ENCODE data around the gene MGME1. TPM values are rescaled to one million over a fixed set of nuclear protein-coding genes. Genes with fewer than 3 reads are reported as not detected.

Gene MGME1
- total RNA-seq, 1 experiment from 2014 or later = 20.6 TPM

DNA sequence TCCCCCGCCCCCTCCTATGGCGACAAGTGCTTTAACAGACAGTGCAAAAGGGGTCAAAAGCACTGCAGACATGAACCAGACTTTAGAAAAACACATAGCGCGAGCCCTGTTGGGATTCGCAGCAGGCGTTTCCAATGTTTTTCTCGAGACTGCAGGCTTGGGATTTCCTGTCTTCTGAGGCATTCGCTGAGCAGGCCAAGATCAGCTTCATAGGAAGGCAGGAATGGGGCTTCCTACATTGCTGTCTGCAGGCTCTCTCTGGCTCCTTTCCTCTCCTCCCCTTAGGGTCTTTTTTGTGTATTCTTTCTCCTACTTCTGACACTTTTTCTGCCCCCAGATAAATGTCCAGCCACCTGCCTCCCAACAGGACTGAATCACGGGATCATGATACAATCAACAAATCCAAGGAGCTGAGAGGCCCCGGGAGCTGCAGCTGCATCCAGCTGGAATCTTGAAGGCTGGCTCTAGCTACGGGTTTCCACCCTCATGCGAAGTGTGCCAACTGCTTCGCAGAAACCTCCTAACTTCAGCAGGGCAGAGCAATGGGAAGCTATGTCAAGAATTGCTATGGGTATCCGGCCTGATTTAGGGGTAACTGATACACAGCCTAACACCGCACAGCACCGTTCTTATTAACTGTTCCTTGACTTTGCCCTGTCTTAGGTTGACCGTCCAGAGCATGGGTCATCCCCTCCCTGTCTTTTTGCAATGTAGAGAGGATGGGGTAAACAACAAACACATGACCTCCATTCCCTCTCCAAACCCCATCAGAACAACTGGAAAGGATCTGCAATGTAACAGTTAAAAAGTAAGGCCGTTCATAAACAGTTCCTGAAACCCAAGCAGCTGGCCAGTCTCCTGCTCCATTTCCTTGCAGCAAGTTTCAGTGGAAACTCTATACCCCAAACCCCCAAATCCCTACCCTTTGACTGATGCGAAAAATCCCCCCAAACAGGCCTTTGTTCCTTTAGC lies 31.8 kb upstream of the MGME1 start:
- H3K36me3 ChIP-seq = peaks cover 23% of the 10 kb centered on the region
- H3K4me3 ChIP-seq = no peak overlapping the region
- DNase-seq = peak; percentile 79
- H3K27me3 ChIP-seq = no peaks in the 10 kb centered on the region
- no peaks in the 10 kb centered on the region for H3K9me3 ChIP-seq

- no peaks in the 10 kb centered on the region for H3K27me3 ChIP-seq
- DNase-seq = peak; percentile 49
- no peak overlapping the region for H3K4me3 ChIP-seq
- H3K36me3 ChIP-seq = peaks cover 43% of the 10 kb centered on the region
- H3K9me3 ChIP-seq = no peaks in the 10 kb centered on the region
These were observed 29.8 kb upstream of the MGME1 start for GRCh38 chr20:17938871-17939619.

DNA sequence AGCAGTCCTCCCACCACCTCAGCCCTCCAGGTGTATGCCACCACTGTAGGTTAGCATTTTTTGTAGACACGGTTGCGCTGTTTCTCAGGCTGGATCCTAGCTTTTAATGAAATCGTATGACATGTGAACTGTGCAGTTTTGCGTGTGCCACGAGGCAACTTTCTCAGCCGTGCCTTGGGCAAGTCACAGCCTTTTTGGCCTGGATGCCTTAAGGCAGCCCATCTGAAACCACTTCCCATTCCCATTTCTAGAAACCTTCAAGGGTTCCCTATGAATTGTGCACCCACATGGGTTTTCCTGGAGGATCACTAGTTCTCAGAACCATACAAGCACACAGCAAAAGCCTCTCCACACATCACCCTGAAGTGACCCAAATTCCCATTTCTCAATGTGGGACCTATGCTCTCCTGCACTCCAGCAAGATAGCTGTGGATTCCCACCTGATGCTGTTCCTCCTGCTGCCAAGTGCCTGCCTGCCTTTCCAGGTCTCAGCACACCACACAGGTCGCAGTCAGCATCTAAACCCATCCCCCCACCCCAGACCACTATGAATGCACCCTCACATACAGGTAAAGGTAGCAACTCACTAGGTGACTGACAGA lies 29.1 kb upstream of the MGME1 start:
- Histone ChIP-seq H3K4me3 (no peak overlapping the region), H3K9me3 (no peaks in the 10 kb centered on the region), H3K36me3 (peaks cover 45% of the 10 kb centered on the region), H3K27me3 (no peaks in the 10 kb centered on the region)
- no peak for DNase-seq

DNA sequence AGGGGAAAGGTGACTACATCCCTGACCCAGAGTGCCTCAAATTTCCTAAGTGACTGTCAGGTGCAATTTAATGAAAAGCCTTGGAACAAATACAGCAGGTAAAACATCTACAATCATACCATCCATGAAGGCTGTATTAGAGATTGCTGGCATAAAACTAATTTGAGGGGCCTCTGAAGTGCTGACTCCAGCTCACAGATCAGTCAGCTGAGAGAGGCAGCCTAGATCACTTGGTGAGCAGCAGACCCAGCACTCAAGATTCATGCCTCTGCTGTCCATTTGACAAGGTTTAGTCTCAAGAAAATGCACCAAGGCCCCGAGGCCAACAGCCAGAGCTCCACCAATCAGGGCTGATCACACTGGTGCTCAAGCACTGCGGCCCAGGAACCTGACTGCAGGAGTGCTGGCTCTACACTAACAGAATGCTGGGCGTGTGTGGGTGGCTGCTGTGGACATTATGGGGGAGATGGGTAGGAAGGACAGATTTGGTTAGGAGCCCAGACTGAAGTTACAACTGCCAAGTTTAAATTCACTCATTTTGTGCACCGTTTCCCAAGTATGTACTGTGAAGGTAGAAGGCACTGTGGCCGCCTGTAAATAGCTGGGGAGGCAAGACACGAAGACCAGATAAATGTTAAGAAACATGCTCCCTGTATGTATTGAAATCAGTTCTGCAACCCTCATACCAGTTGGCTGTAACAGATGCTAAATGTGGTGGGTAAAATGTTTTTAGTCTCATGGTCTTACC lies 28.4 kb upstream of the MGME1 start:
- no peak for DNase-seq
- Histone ChIP-seq H3K9me3 (no peaks in the 10 kb centered on the region), H3K27me3 (no peaks in the 10 kb centered on the region), H3K36me3 (peaks cover 52% of the 10 kb centered on the region), H3K4me3 (no peak overlapping the region)

DNA sequence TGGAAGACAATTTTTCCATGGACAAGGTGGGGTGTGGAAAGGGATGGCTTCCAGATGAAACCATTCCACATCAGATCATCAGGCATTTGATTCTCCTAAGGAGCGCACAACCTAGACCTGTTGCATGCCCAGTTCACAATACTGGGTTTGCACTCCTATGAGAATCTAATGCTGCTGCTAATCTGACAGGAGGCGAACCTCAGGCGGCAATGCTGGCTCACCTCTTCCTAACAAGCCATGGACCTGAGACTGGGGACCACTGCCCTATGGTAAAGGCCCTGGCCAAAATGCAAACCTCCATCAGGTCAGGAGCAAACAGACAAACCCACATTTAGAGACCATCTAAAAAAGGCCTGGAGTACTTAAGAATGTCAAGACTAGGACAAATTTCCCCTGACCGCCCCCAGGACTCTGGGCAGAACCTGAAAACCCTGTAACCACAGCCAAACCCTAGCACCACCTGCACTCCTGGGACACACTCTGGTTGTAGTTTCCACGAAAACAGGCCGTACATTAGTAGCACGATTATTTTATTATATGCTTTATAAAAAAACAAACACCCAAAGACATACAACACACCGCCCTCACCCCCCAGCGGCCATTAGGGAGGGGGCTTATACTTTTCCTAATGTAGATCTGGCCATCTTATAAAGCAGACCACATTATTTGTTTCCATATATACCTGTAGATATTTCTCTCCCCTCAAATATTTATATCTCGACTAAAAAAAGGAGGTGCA lies 27.6 kb upstream of the MGME1 start:
- Histone ChIP-seq H3K27me3 (no peaks in the 10 kb centered on the region), H3K36me3 (peaks cover 60% of the 10 kb centered on the region)
- DNase-seq = no peak

GRCh38 chr20:17941826-17942196 lies 27.0 kb upstream of the MGME1 start:
- H3K4me3 ChIP-seq = no peak overlapping the region
- no peaks in the 10 kb centered on the region for H3K9me3 ChIP-seq
- peaks cover 66% of the 10 kb centered on the region for H3K36me3 ChIP-seq
- no peaks in the 10 kb centered on the region for H3K27me3 ChIP-seq
- DNase-seq = no peak

More for the DNA sequence above, 27.6 kb upstream of the MGME1 start:
- no peak overlapping the region for H3K4me3 ChIP-seq
- H3K9me3 ChIP-seq = no peaks in the 10 kb centered on the region

GRCh38 chr20:17943343-17943742 lies 25.5 kb upstream of the MGME1 start:
- no peak for DNase-seq
- no peak overlapping the region for H3K4me3 ChIP-seq
- H3K9me3 ChIP-seq = no peaks in the 10 kb centered on the region
- H3K36me3 ChIP-seq = peaks cover 81% of the 10 kb centered on the region
- no peaks in the 10 kb centered on the region for H3K27me3 ChIP-seq

GRCh38 chr20:17944854-17945474 lies 23.9 kb upstream of the MGME1 start:
- H3K9me3 ChIP-seq = no peaks in the 10 kb centered on the region
- no peak overlapping the region for H3K4me3 ChIP-seq
- H3K27me3 ChIP-seq = no peaks in the 10 kb centered on the region
- peaks cover 94% of the 10 kb centered on the region for H3K36me3 ChIP-seq
- no peak for DNase-seq

DNA sequence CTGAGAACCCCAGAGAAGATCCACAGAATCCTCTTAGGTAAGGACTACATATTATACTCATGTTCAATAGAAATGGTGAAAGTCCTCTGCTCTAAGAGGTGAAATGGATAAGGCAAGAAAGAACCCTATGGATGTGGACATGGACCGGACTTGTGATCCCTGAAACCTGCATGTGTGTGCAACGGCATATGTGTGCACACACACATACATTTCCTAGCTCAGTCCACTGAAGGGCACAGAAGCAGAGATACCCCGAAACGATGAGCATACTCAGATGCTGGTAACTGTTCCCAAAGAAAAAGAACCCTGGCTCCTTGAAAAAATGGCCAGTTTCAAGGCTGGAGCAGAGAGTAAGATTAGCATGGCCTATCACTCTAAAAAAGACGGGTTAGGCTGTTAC lies 22.8 kb upstream of the MGME1 start:
- peaks cover 96% of the 10 kb centered on the region for H3K36me3 ChIP-seq
- no peaks in the 10 kb centered on the region for H3K27me3 ChIP-seq
- no peak for DNase-seq
- no peak overlapping the region for H3K4me3 ChIP-seq
- H3K9me3 ChIP-seq = no peaks in the 10 kb centered on the region

GRCh38 chr20:17946572-17947473 lies 22.0 kb upstream of the MGME1 start:
- Histone ChIP-seq H3K36me3 (peaks cover 96% of the 10 kb centered on the region), H3K27me3 (no peaks in the 10 kb centered on the region), H3K4me3 (no peak overlapping the region), H3K9me3 (no peaks in the 10 kb centered on the region)
- no peak for DNase-seq

- peaks cover 96% of the 10 kb centered on the region for H3K36me3 ChIP-seq
- H3K9me3 ChIP-seq = no peaks in the 10 kb centered on the region
- no peak for DNase-seq
- H3K27me3 ChIP-seq = no peaks in the 10 kb centered on the region
- no peak overlapping the region for H3K4me3 ChIP-seq
These were observed 21.4 kb upstream of the MGME1 start for GRCh38 chr20:17947474-17947815.

DNA sequence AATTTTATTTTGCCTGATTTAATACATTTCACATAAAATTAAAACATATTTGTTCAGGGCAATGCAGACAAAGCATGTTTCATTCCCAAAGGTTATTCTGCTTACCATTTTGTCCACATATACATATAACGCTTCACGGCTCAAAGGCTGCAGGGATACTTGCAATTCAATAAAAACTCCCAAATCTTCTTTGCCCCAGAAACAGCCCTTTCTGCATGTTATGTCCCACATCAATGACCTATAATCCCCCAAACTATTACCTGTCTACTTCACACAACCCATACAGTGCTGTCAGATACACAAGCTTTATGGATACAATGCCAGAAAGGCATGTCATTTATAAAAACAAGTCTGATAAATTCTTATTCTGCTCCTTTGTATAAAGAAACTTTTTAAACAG lies 20.4 kb upstream of the MGME1 start:
- H3K27me3 ChIP-seq = no peaks in the 10 kb centered on the region
- H3K36me3 ChIP-seq = peaks cover 94% of the 10 kb centered on the region
- no peak overlapping the region for H3K4me3 ChIP-seq
- H3K9me3 ChIP-seq = no peaks in the 10 kb centered on the region
- DNase-seq = no peak

- peaks cover 97% of the 10 kb centered on the region for H3K36me3 ChIP-seq
- DNase-seq = no peak
- H3K4me3 ChIP-seq = no peak overlapping the region
- no peaks in the 10 kb centered on the region for H3K9me3 ChIP-seq
- H3K27me3 ChIP-seq = no peaks in the 10 kb centered on the region
These were observed 18.9 kb upstream of the MGME1 start for GRCh38 chr20:17949899-17950298.

- no peaks in the 10 kb centered on the region for H3K9me3 ChIP-seq
- H3K4me3 ChIP-seq = no peak overlapping the region
- H3K36me3 ChIP-seq = peaks cover 97% of the 10 kb centered on the region
- no peaks in the 10 kb centered on the region for H3K27me3 ChIP-seq
- no peak for DNase-seq
These were observed 18.1 kb upstream of the MGME1 start for GRCh38 chr20:17950670-17951069.

- H3K36me3 ChIP-seq = peaks cover 97% of the 10 kb centered on the region
- H3K4me3 ChIP-seq = no peak overlapping the region
- DNase-seq = no peak
- H3K27me3 ChIP-seq = no peaks in the 10 kb centered on the region
- no peaks in the 10 kb centered on the region for H3K9me3 ChIP-seq
These were observed 17.5 kb upstream of the MGME1 start for GRCh38 chr20:17951323-17951722.

Measured in MG63 (cell line).